Lower lobe of right lung (tissue), 2 donors: ENCODE measurements around the gene IQGAP2. TPM values are rescaled to one million over a fixed set of nuclear protein-coding genes. Genes with fewer than 3 reads are reported as not detected.

ENCODE experiments used
- ATAC-seq, 2 donors: fragments of 200-7000 bp; cut with Tn5 transposase; one replicate each; pipeline ENCODE4 v1.9.1; 2020 to 2022; ENCODE audit warnings: mild to moderate bottlenecking in 2 of 2, moderate library complexity in 2 of 2
- DNase-seq: peaks from one replicate; pipeline ENCODE4 v3.0.0-alpha.2; 2020
- H3K27ac ChIP-seq: fragments of 200-600 bp; one replicate; pipeline ENCODE4 v1.8.0; 2022
- H3K27me3 ChIP-seq: fragments of 200-600 bp; one replicate; pipeline ENCODE4 v1.8.0; 2022; ENCODE audit warnings: low read depth
- H3K36me3 ChIP-seq: fragments of 200-600 bp; one replicate; pipeline ENCODE4 v1.8.0; 2022; ENCODE audit warnings: mild to moderate bottlenecking
- H3K4me1 ChIP-seq: fragments of 200-600 bp; one replicate; pipeline ENCODE4 v1.8.0; 2022
- H3K4me3 ChIP-seq: fragments of 200-600 bp; one replicate; pipeline ENCODE4 v1.8.0; 2022; ENCODE audit warnings: mild to moderate bottlenecking
- H3K9me3 ChIP-seq: fragments of 200-600 bp; one replicate; pipeline ENCODE4 v1.8.0; 2022
- CTCF ChIP-seq: fragments of 200-600 bp; IDR thresholded peaks from one replicate; pipeline ENCODE4 v1.8.0; 2022; ENCODE audit warnings: antibody characterized with exemption, mild to moderate bottlenecking
- intact Hi-C: fragments of 100-400 bp; cut with DNase I; formaldehyde crosslinking; loops from one replicate; pipeline ENCODE4 v1.11.0; 2022
- total RNA-seq: library from RNA; stranded (reverse); fragmentation: NEBNext Ultra II Directional; extraction: Animal tissue kit (Norgen Biotek cat#: 25700); gene quantifications from one replicate; pipeline ENCODE4 v1.2.1, GENCODE V29; 2021
- donor health status: DM: no; HTN: yes; CAD: no; lungs with severe emphysema.

The IQGAP2 gene
- total RNA-seq, 1 donor from 2014 or later = 42.0 TPM

GRCh38 chr5:76652809-76653414, 249.8 kb downstream of the IQGAP2 start:
- no peak for TF ChIP-seq CTCF
- ATAC-seq = no peak
- H3K36me3 ChIP-seq = no peaks in the 10 kb centered on the region
- intact Hi-C loops = no loop called here
- no peak overlapping the region for H3K27ac ChIP-seq
- DNase-seq = no peak
- H3K9me3 ChIP-seq = peaks cover 14% of the 10 kb centered on the region
- no peaks in the 10 kb centered on the region for H3K4me1 ChIP-seq
- no peaks in the 10 kb centered on the region for H3K27me3 ChIP-seq
- no peak overlapping the region for H3K4me3 ChIP-seq

GRCh38 chr5:76657091-76657490, 254.0 kb downstream of the IQGAP2 start:
- H3K27ac ChIP-seq = no peak overlapping the region
- H3K36me3 ChIP-seq = peaks cover 6% of the 10 kb centered on the region
- H3K4me1 ChIP-seq = no peaks in the 10 kb centered on the region
- no peaks in the 10 kb centered on the region for H3K27me3 ChIP-seq
- DNase-seq = no peak
- no peak overlapping the region for H3K4me3 ChIP-seq
- ATAC-seq = no peak
- intact Hi-C loops = no loop called here
- H3K9me3 ChIP-seq = no peaks in the 10 kb centered on the region
- no peak for TF ChIP-seq CTCF

GRCh38 chr5:76657683-76658311, 254.7 kb downstream of the IQGAP2 start:
- Histone ChIP-seq H3K36me3 (peaks cover 6% of the 10 kb centered on the region), H3K4me3 (no peak overlapping the region), H3K27me3 (no peaks in the 10 kb centered on the region), H3K4me1 (no peaks in the 10 kb centered on the region), H3K27ac (no peak overlapping the region), H3K9me3 (no peaks in the 10 kb centered on the region)
- intact Hi-C loops = no loop called here
- no peak for ATAC-seq
- no peak for TF ChIP-seq CTCF
- DNase-seq = no peak

GRCh38 chr5:76660360-76660759, 257.3 kb downstream of the IQGAP2 start:
- Histone ChIP-seq H3K27ac (no peak overlapping the region), H3K4me1 (no peaks in the 10 kb centered on the region), H3K4me3 (no peak overlapping the region), H3K36me3 (peaks cover 10% of the 10 kb centered on the region), H3K9me3 (no peaks in the 10 kb centered on the region), H3K27me3 (no peaks in the 10 kb centered on the region)
- intact Hi-C loops = no loop called here
- ATAC-seq = no peak
- no peak for TF ChIP-seq CTCF
- DNase-seq = no peak

- no peak overlapping the region for H3K27ac ChIP-seq
- no peak for ATAC-seq
- H3K36me3 ChIP-seq = peaks cover 15% of the 10 kb centered on the region
- intact Hi-C loops = no loop called here
- no peak for DNase-seq
- no peak overlapping the region for H3K4me3 ChIP-seq
- H3K4me1 ChIP-seq = no peaks in the 10 kb centered on the region
- no peaks in the 10 kb centered on the region for H3K27me3 ChIP-seq
- no peak for TF ChIP-seq CTCF
- H3K9me3 ChIP-seq = no peaks in the 10 kb centered on the region
Measured at GRCh38 chr5:76662521-76662920, 259.4 kb downstream of the IQGAP2 start.
